Testis (tissue), 3 donors: ENCODE data around the gene CGB1. TPM values are rescaled to one million over a fixed set of nuclear protein-coding genes. Genes with fewer than 3 reads are reported as not detected.

Source experiments
- DNase-seq: peaks from one replicate; pipeline ENCODE4 v3.0.0-alpha.2; 2019
- H3K27ac ChIP-seq, 2 donors: fragments of 200-600 bp; sonication (generic); one replicate each; pipeline ENCODE4 v1.5.1; 2019
- H3K27me3 ChIP-seq: fragments of 200-600 bp; sonication (generic); one replicate; pipeline ENCODE4 v1.5.1; 2019
- H3K36me3 ChIP-seq: fragments of 200-600 bp; sonication (generic); one replicate; pipeline ENCODE4 v1.5.1; 2017; ENCODE audit warnings: low read depth; ENCODE audit errors: missing control alignments
- H3K4me1 ChIP-seq: fragments of 200-600 bp; sonication (generic); one replicate; pipeline ENCODE4 v1.5.1; 2019
- H3K4me3 ChIP-seq, 2 donors: fragments of 200-600 bp; sonication (generic); one replicate each; pipeline ENCODE4 v1.5.1; 2017 to 2019
- H3K9me3 ChIP-seq: fragments of 200-600 bp; sonication (generic); one replicate; pipeline ENCODE4 v1.5.1; 2017
- POLR2A ChIP-seq: fragments of 450-650 bp; IDR thresholded peaks from one replicate; pipeline ENCODE4 v1.6.1; 2017; ENCODE audit warnings: antibody characterized with exemption, mild to moderate bottlenecking, moderate library complexity
- WGBS, 2 donors: methylation state at CpG; one replicate each; pipeline ENCODE4 v1.1.5; 2018; 5-methylcytosine and 5-hydroxymethylcytosine counted together
- intact Hi-C: fragments of 100-400 bp; cut with DNase I; formaldehyde crosslinking; loops from one replicate; pipeline ENCODE4 v1.15.1; 2023; ENCODE audit warnings: low total_unique reads
- polyA plus RNA-seq: library from polyadenylated mRNA; stranded (reverse); fragments of 350-450 nt; fragmentation: Illumina TruSeq; extraction: RNeasy Lipid Tissue Mini Kit (QIAGEN cat#74804); gene quantifications from one replicate; pipeline ENCODE4 v1.2.3, GENCODE V29; 2014; ENCODE audit warnings: low read depth, low replicate concordance; ENCODE audit not compliant: insufficient read depth
- total RNA-seq, 2 donors: library from RNA; depleted of rRNA; stranded (reverse); fragments of >200 nt; gene quantifications; one replicate each; pipeline ENCODE4 v1.2.3, GENCODE V29; 2016
- TF ChIP-seq, protein P1 (sequence below), 3 experiments: fragments of 450-650 bp in 2 of 3; fragments of 200-600 bp in 1 of 3; sonication (generic) in 1 of 3; IDR thresholded peaks; one replicate each; pipeline ENCODE4 v1.5.1; 2016 to 2019; ENCODE audit warnings: antibody characterized with exemption in 3 of 3, mild to moderate bottlenecking in 2 of 3, moderate library complexity in 1 of 3

CGB1 gene
- total and polyA plus RNA-seq, 3 donors from 2014 or later: 2.3 to 2.9 TPM; not detected in 1

DNA sequence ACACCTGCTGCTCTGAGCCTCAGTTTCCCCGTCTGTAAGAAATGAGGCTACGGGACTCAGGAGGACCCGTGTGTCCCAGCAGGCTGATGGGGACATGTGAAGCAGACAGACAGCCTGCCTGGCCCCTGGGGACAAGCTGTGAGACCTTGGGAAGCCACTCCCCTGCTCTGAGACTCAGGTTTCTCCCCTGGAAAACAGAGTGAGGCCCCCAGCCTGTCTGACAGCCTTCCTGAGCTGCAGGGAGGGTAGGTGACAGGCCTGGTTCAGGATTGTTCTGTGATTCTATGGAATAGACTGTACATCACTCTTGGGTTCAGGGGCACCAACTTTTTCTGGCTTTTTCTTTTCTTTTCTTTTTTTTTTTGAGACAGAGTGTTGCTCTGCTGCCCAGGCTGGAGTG, 30.9 kb upstream of the CGB1 start:
- 53 to 68% methylated on average over 3 of the region's 3 CpGs for WGBS, 2 donors
- H3K4me3 ChIP-seq: no peak overlapping the region
- no peak for DNase-seq
- H3K27me3 ChIP-seq: no peaks in the 10 kb centered on the region
- intact Hi-C loops: no loop called here
- H3K9me3 ChIP-seq: no peaks in the 10 kb centered on the region
- no peaks in the 10 kb centered on the region for H3K36me3 ChIP-seq
- no peak overlapping the region for H3K27ac ChIP-seq
- TF ChIP-seq POLR2A: no peak
- TF ChIP-seq, protein P1, sequence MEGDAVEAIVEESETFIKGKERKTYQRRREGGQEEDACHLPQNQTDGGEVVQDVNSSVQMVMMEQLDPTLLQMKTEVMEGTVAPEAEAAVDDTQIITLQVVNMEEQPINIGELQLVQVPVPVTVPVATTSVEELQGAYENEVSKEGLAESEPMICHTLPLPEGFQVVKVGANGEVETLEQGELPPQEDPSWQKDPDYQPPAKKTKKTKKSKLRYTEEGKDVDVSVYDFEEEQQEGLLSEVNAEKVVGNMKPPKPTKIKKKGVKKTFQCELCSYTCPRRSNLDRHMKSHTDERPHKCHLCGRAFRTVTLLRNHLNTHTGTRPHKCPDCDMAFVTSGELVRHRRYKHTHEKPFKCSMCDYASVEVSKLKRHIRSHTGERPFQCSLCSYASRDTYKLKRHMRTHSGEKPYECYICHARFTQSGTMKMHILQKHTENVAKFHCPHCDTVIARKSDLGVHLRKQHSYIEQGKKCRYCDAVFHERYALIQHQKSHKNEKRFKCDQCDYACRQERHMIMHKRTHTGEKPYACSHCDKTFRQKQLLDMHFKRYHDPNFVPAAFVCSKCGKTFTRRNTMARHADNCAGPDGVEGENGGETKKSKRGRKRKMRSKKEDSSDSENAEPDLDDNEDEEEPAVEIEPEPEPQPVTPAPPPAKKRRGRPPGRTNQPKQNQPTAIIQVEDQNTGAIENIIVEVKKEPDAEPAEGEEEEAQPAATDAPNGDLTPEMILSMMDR (IDR thresholded peaks at IDR 0.05): no peak
- H3K4me1 ChIP-seq: peaks cover 13% of the 10 kb centered on the region

DNA sequence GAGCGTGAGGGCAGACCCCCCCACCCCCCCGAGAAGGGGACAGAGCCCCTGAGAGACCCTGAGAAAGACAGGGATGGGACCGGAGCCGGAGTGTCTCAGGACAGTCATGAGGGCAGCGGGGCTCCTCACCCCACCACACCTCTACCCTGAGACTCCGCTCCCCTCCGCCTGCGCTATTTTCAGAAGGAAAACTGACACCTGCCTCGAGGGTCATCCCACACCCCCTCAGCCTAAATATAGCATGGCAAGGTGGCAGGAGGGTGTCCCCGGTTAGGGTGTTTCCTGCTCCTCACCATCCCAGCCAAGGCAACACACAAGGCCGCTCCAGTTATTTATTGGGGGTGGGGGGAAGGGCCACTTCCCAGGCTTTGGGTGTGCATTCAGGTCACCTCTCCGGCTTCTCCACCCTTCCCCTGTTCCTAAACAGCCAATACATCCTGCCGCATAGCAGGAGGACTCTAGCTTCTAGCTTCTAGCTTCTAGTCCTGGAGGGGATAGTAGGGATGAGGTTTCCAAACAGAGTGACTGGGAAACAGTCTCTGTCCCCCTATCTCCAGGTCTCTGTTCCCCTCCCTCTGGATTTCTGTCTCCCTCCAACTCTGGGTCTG, 29.3 kb upstream of the CGB1 start:
- H3K27me3 ChIP-seq: no peaks in the 10 kb centered on the region
- TF ChIP-seq, protein P1 (IDR thresholded peaks at IDR 0.05): no peak
- no peak for TF ChIP-seq POLR2A

DNA sequence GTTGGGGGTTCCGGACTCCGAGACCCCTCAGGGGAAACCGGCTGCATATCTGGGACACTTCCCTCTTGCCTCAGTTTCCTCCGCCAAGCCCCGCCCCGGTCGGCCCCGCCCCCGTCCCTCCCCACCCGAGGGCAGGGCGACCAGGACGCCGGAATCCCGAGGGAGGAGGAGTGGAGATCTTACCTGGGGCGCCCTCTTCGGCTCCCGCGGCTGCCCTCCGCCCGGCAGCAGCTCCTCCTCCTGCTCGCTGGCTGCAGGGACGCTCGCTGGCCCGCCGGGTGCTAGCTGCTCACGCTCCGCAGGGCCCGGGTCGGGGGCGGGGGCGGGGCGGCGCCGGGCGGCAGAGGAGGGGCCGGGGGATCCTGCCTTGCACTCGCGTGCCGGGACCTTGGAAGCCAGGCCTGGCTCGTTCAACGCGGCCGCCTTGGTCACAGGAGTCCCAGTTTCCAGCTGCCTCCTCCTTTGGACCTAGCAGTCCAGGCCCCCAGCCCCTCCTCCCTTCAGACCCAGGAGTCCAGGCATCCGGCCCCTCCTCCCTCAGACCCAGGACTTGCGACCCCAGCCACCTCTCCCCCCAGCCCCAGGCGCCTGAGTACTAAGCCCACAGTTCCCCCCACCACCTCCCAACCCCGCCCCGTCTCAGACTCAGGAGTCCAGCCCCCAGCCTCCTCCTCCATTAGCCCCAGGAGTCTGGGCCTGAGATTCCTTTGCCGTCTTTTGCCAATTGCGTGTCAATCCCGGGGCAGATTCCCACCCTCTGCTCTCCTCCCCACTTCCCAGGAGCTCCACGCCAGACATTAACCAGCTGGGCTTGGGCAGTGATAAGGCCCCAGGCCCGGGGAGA, 28.3 kb upstream of the CGB1 start, which contains the start of gene NTF4:
NTF4 (minus strand) TSS at position 51 of the 844 bp plus-strand sequence. CDS start 2,821 bp downstream, outside the sequence.
- peaks cover 13% of the 10 kb centered on the region for H3K4me1 ChIP-seq
- H3K27ac ChIP-seq: no peak within 1 kb of the TSS
- TF ChIP-seq, protein P1 (IDR thresholded peaks at IDR 0.05): no peak
- no peak for TF ChIP-seq POLR2A
- intact Hi-C loops: no loop called here
- no peak for DNase-seq
- H3K36me3 ChIP-seq: no peaks in the 10 kb centered on the region
- peak within 1 kb of the TSS; percentile 18 to 27 for H3K4me3 ChIP-seq
- WGBS, 2 donors: 5 to 19% methylated on average over 7 to 45 of the region's 53 CpGs
- no peaks in the 10 kb centered on the region for H3K9me3 ChIP-seq
- H3K27me3 ChIP-seq: no peaks in the 10 kb centered on the region

More for the DNA sequence above, 29.3 kb upstream of the CGB1 start:
- Histone ChIP-seq H3K4me3 (no peak overlapping the region), H3K4me1 (peaks cover 13% of the 10 kb centered on the region), H3K9me3 (no peaks in the 10 kb centered on the region), H3K27ac (no peak overlapping the region), H3K36me3 (no peaks in the 10 kb centered on the region)
- DNase-seq: no peak
- intact Hi-C loops: no loop called here
- 57 to 65% methylated on average over 13 of the region's 13 CpGs for WGBS, 2 donors

DNA sequence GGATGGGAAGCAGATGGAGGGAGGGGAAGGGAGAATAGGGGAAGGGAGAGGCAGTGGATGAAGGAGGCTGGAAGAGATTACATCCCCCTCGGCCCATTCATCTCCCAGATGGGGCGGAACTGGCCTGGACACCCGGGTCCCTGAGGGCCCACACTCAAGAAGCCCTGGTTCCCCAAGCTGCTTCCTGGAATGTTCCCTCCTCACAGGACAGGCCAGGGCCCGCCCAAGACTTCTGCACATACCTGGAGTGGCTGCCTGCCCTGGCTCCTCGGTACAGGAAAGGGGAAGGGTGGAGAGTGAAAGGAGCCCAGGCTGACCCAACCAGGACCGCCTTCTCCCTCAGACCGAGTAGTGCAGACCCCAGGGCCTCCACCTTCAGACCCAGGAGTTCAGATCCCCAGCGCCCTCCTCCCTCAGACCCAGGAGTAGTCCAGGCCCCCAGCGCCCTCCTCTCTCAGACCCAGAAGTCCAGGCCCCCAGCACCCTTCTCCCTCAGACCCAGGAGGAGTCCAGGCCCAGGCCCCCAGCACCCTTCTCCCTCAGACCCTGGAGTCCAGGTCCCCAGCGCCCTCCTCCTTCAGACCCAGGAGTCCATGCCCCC, 27.4 kb upstream of the CGB1 start:
- Histone ChIP-seq H3K4me3 (no peak overlapping the region), H3K4me1 (peaks cover 13% of the 10 kb centered on the region), H3K27me3 (no peaks in the 10 kb centered on the region), H3K9me3 (no peaks in the 10 kb centered on the region), H3K36me3 (no peaks in the 10 kb centered on the region), H3K27ac (no peak overlapping the region)
- TF ChIP-seq, protein P1 (IDR thresholded peaks at IDR 0.05): no peak
- TF ChIP-seq POLR2A: no peak
- 37 to 50% methylated on average over 9 to 10 of the region's 10 CpGs for WGBS, 2 donors
- DNase-seq: no peak
- intact Hi-C loops: no loop called here
